Measurements from ENCODE around the gene PLEKHG4. TPM values are rescaled to one million over a fixed set of nuclear protein-coding genes. Genes with fewer than 3 reads are reported as not detected.

The PLEKHG4 gene
- total RNA-seq, 1 donor: 24.3 TPM

- no peak for DNase-seq (ENCODE audit: low read depth)
- no peak for TF ChIP-seq CTCF (IDR thresholded peaks at IDR 0.05; ENCODE audit: insufficient read depth, low read length)
- H3K4me3 ChIP-seq (ENCODE audit: low read depth, low read length): no peak overlapping the region
Measured at GRCh38 chr16:67291461-67291860, 12.1 kb downstream of the PLEKHG4 start.

DNA sequence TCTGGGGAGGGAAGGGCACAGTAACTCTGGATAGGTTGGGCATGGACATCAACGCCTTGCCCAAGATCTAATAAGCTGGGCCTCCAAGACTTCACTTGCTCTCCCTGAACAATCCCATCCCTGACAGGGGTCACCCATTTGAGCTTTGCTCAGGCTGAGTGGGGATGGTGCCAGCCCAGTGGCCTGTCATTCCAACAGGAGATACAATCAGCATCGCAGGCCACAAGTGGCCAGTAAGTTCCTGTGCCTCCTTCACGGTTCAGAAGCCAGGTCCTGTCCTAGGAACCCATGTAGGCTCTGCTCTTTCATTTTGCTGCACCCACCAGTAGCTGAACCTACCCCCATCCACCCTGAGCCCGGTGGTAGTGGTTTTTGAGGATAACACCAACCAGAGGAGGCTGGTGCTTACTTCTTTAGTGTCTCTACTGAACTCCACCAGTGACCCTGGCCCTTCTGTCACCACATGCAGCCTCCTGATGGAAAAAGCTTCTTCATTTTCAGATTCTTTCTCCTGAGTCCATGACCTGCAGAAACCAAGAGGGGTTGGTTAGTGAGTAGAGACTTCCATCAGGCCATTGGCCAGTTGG, 14.9 kb downstream of the PLEKHG4 start:
- no peak for TF ChIP-seq CTCF (IDR thresholded peaks at IDR 0.05; ENCODE audit: insufficient read depth, low read length)
- no peak overlapping the region for H3K4me3 ChIP-seq (ENCODE audit: low read depth, low read length)
- DNase-seq (ENCODE audit: low read depth): no peak

DNA sequence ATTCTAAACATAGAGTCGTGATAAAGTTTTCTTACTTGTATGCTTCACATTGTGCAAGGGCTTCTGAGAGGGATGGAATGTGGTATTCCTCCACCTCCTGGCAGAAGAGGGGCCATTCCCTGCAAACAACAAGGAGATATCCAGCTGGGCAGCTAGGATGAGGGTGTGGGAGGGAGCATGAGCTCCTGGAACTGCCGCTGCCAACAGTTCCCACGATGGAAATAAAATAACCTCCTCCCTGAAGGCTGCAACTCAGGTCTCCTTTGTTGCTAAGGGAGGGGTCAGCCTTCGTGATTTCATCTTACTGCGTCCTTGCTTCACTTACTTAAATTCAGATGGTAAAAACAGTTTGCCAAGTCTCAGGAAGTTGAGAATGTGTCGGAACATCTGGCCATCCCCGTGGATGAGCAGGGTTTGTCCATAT, 15.6 kb downstream of the PLEKHG4 start:
- no peak overlapping the region for H3K4me3 ChIP-seq (ENCODE audit: low read depth, low read length)
- DNase-seq (ENCODE audit: low read depth): peak; percentile 86
- peak; percentile 47 for TF ChIP-seq CTCF (IDR thresholded peaks at IDR 0.05; ENCODE audit: insufficient read depth, low read length)

- TF ChIP-seq CTCF (IDR thresholded peaks at IDR 0.05; ENCODE audit: insufficient read depth, low read length): no peak
- DNase-seq (ENCODE audit: low read depth): peak; percentile 90
- no peak overlapping the region for H3K4me3 ChIP-seq (ENCODE audit: low read depth, low read length)
Measured at GRCh38 chr16:67296420-67296819, 17.1 kb downstream of the PLEKHG4 start.

DNA sequence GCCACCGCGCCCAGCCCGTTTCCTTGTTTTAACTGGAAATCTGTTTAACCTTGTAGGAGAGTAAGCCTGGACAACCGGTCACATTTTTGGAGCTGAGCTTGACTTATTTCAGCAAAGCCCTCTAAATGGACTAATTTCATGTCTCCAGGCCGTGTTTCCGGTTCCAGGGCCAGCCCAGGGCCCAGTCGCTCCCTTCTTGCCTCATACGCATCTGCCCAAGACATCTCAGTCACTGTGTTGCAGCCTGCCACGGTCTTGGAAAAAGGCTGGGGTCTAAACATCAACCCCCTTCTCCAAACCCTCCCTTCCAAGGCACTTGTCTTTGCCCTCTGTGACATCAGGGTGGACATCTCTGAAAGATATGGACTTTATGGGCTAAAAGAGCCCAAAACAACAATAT, 18.9 kb downstream of the PLEKHG4 start:
- H3K4me3 ChIP-seq (ENCODE audit: low read depth, low read length): no peak overlapping the region
- DNase-seq (ENCODE audit: low read depth): no peak
- no peak for TF ChIP-seq CTCF (IDR thresholded peaks at IDR 0.05; ENCODE audit: insufficient read depth, low read length)

- DNase-seq (ENCODE audit: low read depth): no peak
- no peak overlapping the region for H3K4me3 ChIP-seq (ENCODE audit: low read depth, low read length)
Measured at GRCh38 chr16:67299269-67299668, 19.9 kb downstream of the PLEKHG4 start.

More at GRCh38 chr16:67299269-67299668, 19.9 kb downstream of the PLEKHG4 start:
- no peak for TF ChIP-seq CTCF (IDR thresholded peaks at IDR 0.05; ENCODE audit: insufficient read depth, low read length)
